NCI-H82 treated with DMSO at 0.1 percent for 48 hours (cell line): ENCODE data around the gene CLEC19A.
A peak's percentile ranks its signal among the peaks of the same experiment; 100 is the strongest.
"Not testable (repeated sequence)": the region's sequence is repeated elsewhere in the genome, so short reads cannot be mapped to it uniquely, and the experiment has no call there.

ENCODE experiments used
- DNase-seq: peaks from one replicate; lab custom pipeline; 2025; ENCODE audit not compliant: unreplicated experiment; lab: John Stamatoyannopoulos, UW

The CLEC19A gene

GRCh38 chr16:19321186-19321585, 35.7 kb downstream of the CLEC19A start:
- DNase-seq, result not testable (repeated sequence)

GRCh38 chr16:19323596-19323995, 38.1 kb downstream of the CLEC19A start:
- DNase-seq, result no peak

- no peak for DNase-seq
These were observed 42.8 kb downstream of the CLEC19A start for GRCh38 chr16:19328364-19328763.

- no peak for DNase-seq
These were observed 44.4 kb downstream of the CLEC19A start for GRCh38 chr16:19329932-19330331.

GRCh38 chr16:19330841-19331397, 45.4 kb downstream of the CLEC19A start:
- no peak for DNase-seq

GRCh38 chr16:19331794-19332193, 46.3 kb downstream of the CLEC19A start:
- DNase-seq, result no peak

GRCh38 chr16:19338335-19338734, 52.8 kb downstream of the CLEC19A start:
- DNase-seq, result peak; percentile 36

- no peak for DNase-seq
These were observed 58.8 kb downstream of the CLEC19A start for GRCh38 chr16:19344224-19344801.

- no peak for DNase-seq
These were observed 59.4 kb downstream of the CLEC19A start for GRCh38 chr16:19344980-19345379.

- DNase-seq, result no peak
These were observed 60.9 kb downstream of the CLEC19A start for GRCh38 chr16:19346335-19346922.

GRCh38 chr16:19348125-19348524, 62.6 kb downstream of the CLEC19A start:
- DNase-seq, result no peak

- DNase-seq, result peak; percentile 91
These were observed 63.2 kb downstream of the CLEC19A start for GRCh38 chr16:19348578-19349315.

- DNase-seq, result peak; percentile 26
These were observed 68.8 kb downstream of the CLEC19A start for GRCh38 chr16:19354371-19354770.

GRCh38 chr16:19356024-19356952, 70.8 kb downstream of the CLEC19A start:
- DNase-seq, result no peak

GRCh38 chr16:19359556-19359955, 74.0 kb downstream of the CLEC19A start:
- DNase-seq, result no peak
